ENCODE results near the gene INPP4B. TPM values are rescaled to one million over a fixed set of nuclear protein-coding genes. Genes with fewer than 3 reads are reported as not detected.

The INPP4B gene
- total RNA-seq, 1 experiment from 2014 or later: 17.6 TPM

DNA sequence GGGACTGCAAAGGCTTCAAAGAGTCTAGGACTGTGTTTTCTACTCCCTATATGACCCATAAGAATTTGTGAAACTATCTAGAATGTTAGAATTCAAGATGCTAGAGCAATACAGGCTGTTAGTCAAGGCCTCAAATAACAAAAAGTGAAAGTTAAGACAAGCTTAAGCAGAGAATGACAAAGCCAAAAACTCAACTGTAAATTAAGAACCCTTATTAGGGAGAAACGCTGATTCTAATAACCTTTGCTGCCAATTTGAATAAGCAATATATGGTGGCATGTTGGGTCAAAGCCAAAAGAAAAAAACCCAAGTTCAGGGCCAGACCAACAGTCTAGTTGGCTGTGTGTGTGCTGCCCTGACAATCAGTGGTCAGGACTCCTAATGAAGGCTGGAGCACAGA, 160.0 kb downstream of the INPP4B start:
- POLR2A ChIA-PET: no interaction called here
- Mint-ChIP-seq H3K9me3 (ENCODE audit: unreplicated experiment) (no peaks in the 10 kb centered on the region), H3K27me3 (ENCODE audit: insufficient read depth, unreplicated experiment) (no peaks in the 10 kb centered on the region), H3K4me3 (ENCODE audit: unreplicated experiment) (no peak overlapping the region), H3K4me1 (ENCODE audit: insufficient read depth, unreplicated experiment) (no peaks in the 10 kb centered on the region), H3K27ac (ENCODE audit: low read depth, unreplicated experiment) (no peak overlapping the region), H3K36me3 (ENCODE audit: insufficient read depth, unreplicated experiment) (no peaks in the 10 kb centered on the region)
- CTCF ChIA-PET: interaction anchor here (0.6 kb wide), 1 partner anchor 38 kb away, joined by 3 read pairs; no protein-coding TSS in a partner anchor
- TF ChIP-seq, protein P1, sequence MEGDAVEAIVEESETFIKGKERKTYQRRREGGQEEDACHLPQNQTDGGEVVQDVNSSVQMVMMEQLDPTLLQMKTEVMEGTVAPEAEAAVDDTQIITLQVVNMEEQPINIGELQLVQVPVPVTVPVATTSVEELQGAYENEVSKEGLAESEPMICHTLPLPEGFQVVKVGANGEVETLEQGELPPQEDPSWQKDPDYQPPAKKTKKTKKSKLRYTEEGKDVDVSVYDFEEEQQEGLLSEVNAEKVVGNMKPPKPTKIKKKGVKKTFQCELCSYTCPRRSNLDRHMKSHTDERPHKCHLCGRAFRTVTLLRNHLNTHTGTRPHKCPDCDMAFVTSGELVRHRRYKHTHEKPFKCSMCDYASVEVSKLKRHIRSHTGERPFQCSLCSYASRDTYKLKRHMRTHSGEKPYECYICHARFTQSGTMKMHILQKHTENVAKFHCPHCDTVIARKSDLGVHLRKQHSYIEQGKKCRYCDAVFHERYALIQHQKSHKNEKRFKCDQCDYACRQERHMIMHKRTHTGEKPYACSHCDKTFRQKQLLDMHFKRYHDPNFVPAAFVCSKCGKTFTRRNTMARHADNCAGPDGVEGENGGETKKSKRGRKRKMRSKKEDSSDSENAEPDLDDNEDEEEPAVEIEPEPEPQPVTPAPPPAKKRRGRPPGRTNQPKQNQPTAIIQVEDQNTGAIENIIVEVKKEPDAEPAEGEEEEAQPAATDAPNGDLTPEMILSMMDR (IDR thresholded peaks at IDR 0.05; ENCODE audit: unreplicated experiment): no peak
- no TSS peak for BruUV-seq (replicated peaks)
- intact Hi-C loops (cut with micrococcal nuclease): no loop called here
- no peak for DNase-seq (ENCODE audit: unreplicated experiment)

DNA sequence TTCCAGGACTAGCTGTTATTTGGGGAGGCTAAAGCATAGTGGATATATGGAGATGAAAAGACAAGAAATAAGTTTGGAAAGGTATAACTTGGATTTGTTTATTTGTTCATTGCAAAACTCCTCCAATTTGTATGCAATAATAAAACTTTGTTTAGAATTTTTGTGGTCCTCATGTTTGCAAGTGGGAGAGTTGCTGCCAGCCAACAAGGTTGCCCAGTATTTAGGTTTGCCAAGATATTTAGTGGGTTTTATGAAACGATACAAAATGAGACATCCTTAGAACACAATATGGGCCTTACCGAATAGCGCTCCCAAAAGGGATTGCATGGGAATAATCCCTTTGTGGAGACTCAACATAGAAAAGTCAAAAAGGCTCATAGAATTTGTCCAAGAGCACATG, 162.1 kb downstream of the INPP4B start:
- no peak overlapping the region for H3K4me3 Mint-ChIP-seq (ENCODE audit: unreplicated experiment)
- no peaks in the 10 kb centered on the region for H3K27me3 Mint-ChIP-seq (ENCODE audit: insufficient read depth, unreplicated experiment)
- DNase-seq (ENCODE audit: unreplicated experiment): peak; percentile 16
- H3K27ac Mint-ChIP-seq (ENCODE audit: low read depth, unreplicated experiment): no peak overlapping the region
- BruUV-seq (replicated peaks): no TSS peak
- no peaks in the 10 kb centered on the region for H3K36me3 Mint-ChIP-seq (ENCODE audit: insufficient read depth, unreplicated experiment)
- no peaks in the 10 kb centered on the region for H3K9me3 Mint-ChIP-seq (ENCODE audit: unreplicated experiment)
- intact Hi-C loops (cut with micrococcal nuclease): no loop called here
- TF ChIP-seq, protein P1 (IDR thresholded peaks at IDR 0.05; ENCODE audit: unreplicated experiment): no peak
- no peaks in the 10 kb centered on the region for H3K4me1 Mint-ChIP-seq (ENCODE audit: insufficient read depth, unreplicated experiment)
- CTCF ChIA-PET: interaction anchor here (0.6 kb wide), 1 partner anchor 545 kb away, joined by 5 read pairs; no protein-coding TSS in a partner anchor
- POLR2A ChIA-PET: no interaction called here

DNA sequence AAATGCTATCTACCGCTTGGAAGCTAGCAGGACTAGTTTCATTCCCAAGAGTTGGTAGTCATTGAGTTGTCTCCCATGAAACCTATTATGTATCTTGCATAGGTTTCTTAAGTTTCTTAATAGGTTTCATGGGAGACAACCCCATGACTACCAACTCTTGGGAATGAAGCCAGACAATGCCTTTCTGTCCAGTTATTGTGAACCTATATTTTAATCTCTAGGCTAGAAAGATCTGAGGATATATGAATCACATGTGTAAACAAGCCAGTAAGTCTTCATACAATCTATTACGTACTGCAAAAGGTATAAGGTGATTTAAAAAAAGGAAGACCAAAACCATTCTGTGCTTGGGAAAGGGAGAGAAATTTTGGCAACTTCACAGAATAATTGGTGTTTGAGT, 162.6 kb downstream of the INPP4B start:
- Mint-ChIP-seq H3K27ac (ENCODE audit: low read depth, unreplicated experiment) (no peak overlapping the region), H3K36me3 (ENCODE audit: insufficient read depth, unreplicated experiment) (no peaks in the 10 kb centered on the region), H3K4me3 (ENCODE audit: unreplicated experiment) (no peak overlapping the region), H3K9me3 (ENCODE audit: unreplicated experiment) (no peaks in the 10 kb centered on the region), H3K4me1 (ENCODE audit: insufficient read depth, unreplicated experiment) (no peaks in the 10 kb centered on the region), H3K27me3 (ENCODE audit: insufficient read depth, unreplicated experiment) (no peaks in the 10 kb centered on the region)
- DNase-seq (ENCODE audit: unreplicated experiment): peak; percentile 37
- TF ChIP-seq, protein P1 (IDR thresholded peaks at IDR 0.05; ENCODE audit: unreplicated experiment): no peak
- POLR2A ChIA-PET: no interaction called here
- CTCF ChIA-PET: no interaction called here
- BruUV-seq (replicated peaks): no TSS peak
- intact Hi-C loops (cut with micrococcal nuclease): no loop called here

DNA sequence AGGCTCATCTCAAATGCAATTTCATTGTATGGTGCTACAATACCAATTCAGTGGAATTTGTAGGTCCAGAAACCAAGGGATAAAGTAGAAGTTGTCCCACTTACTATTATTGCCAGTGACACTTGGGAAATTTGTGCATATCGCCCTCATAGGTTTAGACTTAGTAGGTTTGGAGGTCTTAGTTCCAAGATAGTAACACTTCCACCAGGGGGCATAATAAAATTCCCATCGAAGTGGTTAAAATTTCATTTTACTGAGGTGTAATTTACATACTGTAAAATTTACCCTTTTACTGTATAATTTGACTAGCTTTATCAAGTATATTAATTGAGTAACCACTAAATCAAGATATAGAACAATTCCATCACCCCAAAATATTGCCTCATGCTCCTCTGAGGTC, 174.6 kb downstream of the INPP4B start:
- no peak for DNase-seq (ENCODE audit: unreplicated experiment)
- POLR2A ChIA-PET: interaction anchor here (0.6 kb wide), 1 partner anchor 9 kb away, joined by 3 read pairs; no protein-coding TSS in a partner anchor
- BruUV-seq (replicated peaks): no TSS peak

More for the DNA sequence above, 174.6 kb downstream of the INPP4B start:
- TF ChIP-seq, protein P1 (IDR thresholded peaks at IDR 0.05; ENCODE audit: unreplicated experiment): no peak
- no peak overlapping the region for H3K27ac Mint-ChIP-seq (ENCODE audit: low read depth, unreplicated experiment)
- no peak overlapping the region for H3K4me3 Mint-ChIP-seq (ENCODE audit: unreplicated experiment)
- CTCF ChIA-PET: interaction anchor here (0.6 to 1.0 kb wide), 2 partner anchors 60 to 543 kb away, joined by 3 read pairs; no protein-coding TSS in a partner anchor
- H3K36me3 Mint-ChIP-seq (ENCODE audit: insufficient read depth, unreplicated experiment): no peaks in the 10 kb centered on the region
- no peaks in the 10 kb centered on the region for H3K27me3 Mint-ChIP-seq (ENCODE audit: insufficient read depth, unreplicated experiment)
- H3K9me3 Mint-ChIP-seq (ENCODE audit: unreplicated experiment): peaks cover 24% of the 10 kb centered on the region
- intact Hi-C loops (cut with micrococcal nuclease): no loop called here
- H3K4me1 Mint-ChIP-seq (ENCODE audit: insufficient read depth, unreplicated experiment): no peaks in the 10 kb centered on the region
